Frontal cortex (tissue), 4 donors: Measurements from ENCODE around the gene USE1. TPM values are rescaled to one million over a fixed set of nuclear protein-coding genes. Genes with fewer than 3 reads are reported as not detected.

Source experiments
- DNase-seq, 2 donors: peaks; one replicate each; pipeline ENCODE4 v3.0.0; 2012; ENCODE audit warnings: low spot score in 2 of 2
- FAIRE-seq: peaks from 2 replicates; lab custom pipeline; 2012; peaks lifted over from hg19 to GRCh38; lab: Jason Lieb, UNC
- total RNA-seq: library from RNA; depleted of rRNA; stranded (reverse); fragments of >200 nt; gene quantifications from one replicate; pipeline ENCODE4 v1.2.3, GENCODE V29; 2014
- donor health status: control.
- donor health status: control.
- donor health status: control.

The USE1 gene
- total RNA-seq, 1 donor from 2014 or later, result 15.1 TPM

DNA sequence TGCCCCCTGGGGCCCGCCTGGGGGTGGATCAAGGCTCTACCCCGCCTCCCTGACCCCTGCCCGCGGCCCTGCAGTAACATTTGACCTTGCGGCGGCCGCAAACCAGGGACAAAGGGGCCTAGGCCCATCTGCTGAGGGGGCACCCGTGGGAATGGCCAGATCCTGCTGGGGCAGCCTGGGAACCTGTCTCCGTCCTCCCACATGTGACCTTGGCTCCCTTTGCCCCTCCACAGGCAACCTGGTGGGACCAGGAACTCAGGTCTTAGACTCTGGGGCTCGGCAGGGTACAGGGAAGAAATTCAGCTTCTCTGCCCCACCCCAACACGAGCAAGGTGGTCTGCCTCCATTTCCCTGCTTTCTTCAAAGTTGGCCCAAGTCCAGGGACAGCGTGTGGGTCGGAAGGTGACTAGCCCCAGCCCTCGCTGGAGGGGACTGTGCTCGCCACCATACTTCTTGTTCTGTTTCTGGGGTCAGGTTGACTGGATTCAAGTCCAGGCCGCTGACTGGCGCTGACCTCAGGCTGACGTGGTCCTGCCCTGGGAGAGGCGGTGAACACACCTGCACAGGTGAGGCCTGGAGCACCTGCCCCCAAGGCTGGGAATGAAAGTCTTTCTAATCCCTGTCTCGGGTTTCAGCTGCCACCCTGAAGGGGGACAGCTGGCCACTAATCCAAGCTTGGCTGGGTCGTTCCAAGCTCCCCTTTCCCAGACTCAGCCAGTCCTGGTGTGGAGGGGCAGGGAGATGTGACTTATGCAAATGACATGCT, 33.0 kb downstream of the USE1 start:
- no peak for FAIRE-seq

DNA sequence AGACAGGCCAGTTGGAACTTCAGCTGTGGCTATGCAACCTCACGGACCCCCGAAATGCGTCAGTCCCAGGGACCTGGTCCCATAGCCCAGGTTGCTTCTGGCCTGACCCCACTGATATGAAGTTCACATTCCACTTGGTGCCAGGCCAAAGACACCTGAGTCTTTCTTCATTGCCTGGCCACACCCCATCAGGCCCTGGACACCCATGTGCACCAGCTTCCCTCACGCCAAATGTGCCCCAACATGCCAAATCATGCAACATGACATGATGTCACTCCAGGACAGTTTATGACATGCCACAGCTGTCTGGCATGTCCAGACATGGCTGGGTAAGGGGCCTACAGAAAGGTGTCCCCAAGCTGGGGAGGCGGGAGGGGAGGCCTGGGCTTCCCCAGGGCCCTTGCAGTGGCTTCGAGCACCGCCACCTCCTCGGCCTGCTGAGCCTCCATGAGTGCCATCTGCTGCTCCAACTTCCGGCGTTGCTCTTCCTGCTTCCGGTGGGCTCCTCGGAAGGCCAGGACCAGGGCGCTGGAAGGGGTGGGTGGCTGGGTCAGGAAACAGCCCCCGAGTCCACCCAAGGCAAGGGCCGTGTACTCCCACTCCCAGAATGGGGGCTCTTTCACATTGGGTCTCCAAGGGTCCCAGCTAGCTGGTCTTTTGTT, 34.9 kb downstream of the USE1 start:
- DNase-seq (no peak), FAIRE-seq (no peak)

More for the DNA sequence above, 33.0 kb downstream of the USE1 start:
- DNase-seq, result no peak

DNA sequence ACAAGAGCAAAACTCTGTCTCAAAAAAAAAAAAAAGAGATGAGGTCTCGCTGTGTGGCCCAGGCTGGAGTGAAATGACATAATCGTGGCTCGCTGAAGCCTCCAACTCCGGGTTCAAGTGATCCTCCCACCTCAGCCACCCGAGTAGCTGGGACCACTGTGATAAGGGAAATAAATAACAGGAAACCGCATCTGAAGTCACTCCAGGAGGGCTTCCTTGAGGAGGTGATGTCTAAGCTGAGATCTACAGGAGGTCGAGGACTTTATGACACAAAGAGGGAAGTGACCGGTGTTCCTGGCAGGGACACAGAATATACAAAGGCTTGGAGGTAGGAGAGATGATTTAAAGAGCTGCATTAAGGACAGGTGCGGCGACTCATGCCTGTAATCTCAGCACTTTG, 39.5 kb downstream of the USE1 start:
- FAIRE-seq (no peak), DNase-seq (no peak)

DNA sequence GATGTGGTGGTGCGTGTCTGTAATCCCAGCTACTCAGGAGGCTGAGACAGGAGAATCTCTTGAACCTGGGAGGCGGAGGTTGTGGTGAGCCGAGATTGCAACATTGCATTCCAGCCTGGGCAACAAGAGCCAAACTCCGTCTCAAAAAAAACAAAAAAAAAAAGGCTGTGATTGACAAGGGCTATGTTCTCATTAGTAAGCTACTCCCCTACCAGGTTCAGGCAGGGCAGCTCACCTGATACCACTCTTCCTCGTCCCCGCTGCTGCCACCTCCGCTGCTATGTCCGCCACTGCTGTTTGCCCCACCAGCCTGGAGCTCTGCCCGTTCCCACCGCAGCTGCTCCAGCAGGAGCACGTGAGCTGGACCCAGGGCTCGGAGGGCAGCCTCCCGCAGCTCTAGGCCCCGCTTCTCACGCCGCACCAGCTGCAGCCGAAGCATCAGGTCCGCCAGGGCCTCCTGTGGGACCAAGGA, 40.0 kb downstream of the USE1 start:
- DNase-seq (no peak), FAIRE-seq (no peak)

DNA sequence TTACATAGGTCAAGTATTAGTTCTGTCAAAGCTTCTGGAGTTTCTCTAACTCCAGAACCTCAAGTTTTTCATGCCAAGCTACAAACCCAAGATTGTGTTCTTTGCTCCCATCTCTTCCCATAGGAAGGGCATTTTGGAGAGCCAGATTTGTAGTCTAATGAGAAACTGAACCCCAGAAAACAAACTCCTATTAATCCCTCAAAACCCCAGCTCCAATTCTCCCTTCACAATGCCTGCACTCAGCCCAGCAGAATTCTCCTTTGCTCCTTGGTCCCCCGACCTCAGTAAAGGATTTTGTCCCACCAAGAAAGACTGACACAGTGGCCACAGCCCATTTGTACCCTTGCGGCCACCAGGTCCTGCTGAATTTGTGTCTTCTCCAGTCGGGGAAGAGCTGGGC, 41.0 kb downstream of the USE1 start:
- DNase-seq (no peak), FAIRE-seq (no peak)

DNA sequence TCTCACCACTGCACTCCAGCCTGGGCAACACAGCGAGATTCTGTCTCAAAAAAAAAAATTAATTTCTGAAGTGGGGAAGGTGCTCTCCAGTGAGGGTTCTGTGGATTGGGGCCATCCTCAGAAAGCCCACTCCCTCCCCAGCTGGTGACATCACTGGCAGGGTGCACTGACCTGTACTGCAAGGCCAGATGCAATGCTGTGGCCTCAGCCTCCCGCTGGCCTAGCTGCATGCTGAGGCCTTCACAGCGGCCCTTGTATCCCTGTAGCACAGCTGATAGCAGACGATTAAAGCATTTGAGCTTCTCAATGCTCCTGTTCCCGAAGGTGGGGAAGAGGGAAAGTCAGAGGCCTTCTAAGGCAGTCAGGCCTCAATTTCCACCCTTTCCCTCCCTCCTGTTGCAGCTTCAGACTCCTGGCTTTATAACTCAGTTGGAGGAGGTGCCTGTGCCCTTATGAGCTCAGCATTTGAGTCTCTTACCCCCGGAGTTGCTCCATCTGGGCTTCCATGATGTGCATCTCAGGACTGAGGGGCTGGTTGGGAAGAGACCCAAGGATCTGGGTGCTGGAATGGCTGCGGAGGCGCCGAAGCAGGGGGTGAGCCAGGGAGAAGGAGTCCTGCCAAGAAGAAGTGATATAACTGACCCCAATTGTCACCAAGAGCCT, 44.1 kb downstream of the USE1 start:
- FAIRE-seq, result no peak
- DNase-seq, result no peak

DNA sequence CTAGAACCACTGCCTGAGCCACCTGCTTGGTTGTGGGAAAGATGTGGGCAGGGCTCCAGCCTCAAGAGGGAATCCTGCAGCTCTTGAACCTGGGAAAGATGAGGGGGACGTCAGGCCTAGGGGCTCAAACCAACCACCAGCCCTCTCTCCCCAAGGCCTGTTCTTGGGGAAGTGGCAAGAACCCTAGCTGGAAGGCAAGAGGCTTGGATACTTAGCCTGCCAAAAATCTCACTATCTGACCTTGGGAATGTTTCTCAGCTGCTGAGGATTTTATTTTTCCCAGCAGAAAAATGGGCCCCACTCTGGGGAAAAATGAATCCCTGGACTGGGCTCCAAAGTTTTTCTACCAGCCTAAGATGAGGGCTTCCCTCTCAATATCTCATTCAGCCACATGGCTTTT, 44.8 kb downstream of the USE1 start:
- no peak for FAIRE-seq
- no peak for DNase-seq

DNA sequence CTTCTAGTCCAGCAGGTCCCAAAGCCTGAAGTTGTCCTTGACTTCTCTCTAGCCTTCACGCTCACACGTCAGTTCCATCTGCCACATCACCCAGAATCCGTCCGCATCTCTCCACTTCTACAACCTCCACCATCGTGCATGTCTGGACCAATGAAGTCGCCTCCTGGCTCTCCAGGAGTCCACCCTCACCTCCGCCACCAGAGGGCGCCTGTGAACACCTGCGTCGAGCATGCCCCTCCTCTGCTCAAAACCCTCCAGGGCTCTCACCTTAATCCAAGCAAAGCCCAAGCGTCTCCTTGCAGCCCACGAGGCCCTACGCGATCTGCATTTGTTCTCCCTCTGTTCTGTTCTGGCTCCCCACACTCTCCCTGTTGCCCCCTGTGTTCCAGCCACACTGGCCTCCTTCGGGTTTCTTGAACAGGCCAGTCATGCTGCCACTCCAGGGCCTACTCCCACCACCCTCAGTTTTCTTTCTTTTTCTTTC, 45.7 kb downstream of the USE1 start:
- DNase-seq (peak in 1 of 2 donors; percentile 71), FAIRE-seq (no peak)

DNA sequence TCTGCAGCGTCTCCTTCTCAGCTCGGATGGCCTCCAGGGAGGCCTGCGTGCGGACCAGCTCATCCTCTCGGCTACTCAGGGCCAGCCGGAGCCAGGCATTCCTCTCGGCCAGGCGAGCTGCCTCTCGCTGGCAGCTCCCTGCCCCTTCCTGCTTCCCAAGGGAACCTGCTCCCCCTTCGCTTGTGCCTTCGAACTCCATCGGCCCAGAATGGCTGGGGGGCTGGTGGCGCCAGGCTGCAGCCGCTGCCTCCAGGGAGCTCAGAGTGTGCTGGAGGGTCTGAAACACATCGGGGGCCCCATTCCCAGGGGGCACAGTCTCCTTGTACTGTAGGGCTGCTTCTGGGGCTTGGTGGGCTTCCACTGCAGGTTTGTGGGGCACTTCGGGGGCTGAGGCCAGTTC, 47.4 kb downstream of the USE1 start:
- DNase-seq (no peak), FAIRE-seq (no peak)

DNA sequence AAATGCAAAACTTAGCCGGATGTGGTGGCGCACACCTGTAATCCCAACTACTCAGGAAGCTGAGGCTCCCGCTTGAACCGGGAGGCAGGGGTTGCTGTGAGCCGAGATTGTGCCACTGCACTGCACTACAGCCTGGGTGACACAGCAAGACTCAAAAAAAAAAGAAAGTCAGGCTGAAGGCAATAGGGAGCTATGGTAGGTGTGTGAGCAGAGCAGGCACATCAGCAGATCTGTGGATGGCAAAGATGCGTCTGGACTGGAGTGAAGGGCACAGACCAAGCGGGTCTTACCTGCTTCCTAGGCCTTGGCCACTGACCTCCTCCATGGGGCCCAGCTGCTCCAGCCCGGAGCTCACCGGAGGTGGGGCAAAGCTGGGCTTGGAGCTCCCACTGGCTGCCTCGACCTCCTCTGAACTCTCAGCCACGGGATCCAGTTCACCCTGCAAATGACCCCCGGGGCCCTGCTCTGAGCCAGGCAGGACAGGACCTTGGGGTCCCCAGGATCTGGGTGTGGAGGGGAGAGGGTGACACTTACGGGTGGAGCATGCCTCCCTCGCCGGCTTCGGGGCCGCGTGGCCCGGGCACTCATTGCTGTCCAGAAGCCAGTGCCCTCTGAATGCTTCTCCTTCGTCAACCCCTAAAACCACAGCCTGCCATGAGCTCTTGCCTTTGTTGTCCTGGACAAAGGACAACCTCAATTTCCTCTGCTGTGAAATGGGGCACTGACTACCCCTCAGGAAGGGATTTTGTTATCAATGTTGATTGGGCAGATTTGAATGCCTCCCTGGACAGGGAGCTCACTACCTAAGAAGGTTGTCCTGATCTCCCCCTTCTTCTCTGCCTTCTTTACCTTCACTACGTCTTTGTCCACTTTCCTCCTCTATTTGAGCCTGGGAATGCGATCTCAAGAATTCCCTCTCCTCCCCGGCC, 48.8 kb downstream of the USE1 start:
- DNase-seq, result no peak
- no peak for FAIRE-seq

DNA sequence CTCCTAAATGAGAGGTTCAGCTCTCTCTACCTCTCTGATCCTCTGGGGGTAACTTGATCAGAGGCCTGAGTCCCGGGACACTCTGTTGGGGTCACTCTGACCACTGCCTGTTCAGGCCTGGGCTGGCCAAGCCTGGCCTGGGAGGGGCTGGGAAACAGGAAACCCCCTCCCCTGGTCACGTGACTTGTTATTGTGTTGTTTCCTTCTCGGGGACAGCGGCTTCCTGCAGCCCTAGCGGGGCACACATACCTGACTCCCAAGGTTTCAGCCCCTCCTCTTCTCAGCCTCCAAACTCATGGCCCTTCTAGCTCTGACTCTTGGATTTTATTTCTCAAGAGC, 49.5 kb downstream of the USE1 start, which contains the start of gene USHBP1:
USHBP1 (minus strand) TSS at position 105 of the 339 bp plus-strand sequence. CDS start 446 bp downstream, outside the sequence.
- DNase-seq (no peak), FAIRE-seq (no peak)

DNA sequence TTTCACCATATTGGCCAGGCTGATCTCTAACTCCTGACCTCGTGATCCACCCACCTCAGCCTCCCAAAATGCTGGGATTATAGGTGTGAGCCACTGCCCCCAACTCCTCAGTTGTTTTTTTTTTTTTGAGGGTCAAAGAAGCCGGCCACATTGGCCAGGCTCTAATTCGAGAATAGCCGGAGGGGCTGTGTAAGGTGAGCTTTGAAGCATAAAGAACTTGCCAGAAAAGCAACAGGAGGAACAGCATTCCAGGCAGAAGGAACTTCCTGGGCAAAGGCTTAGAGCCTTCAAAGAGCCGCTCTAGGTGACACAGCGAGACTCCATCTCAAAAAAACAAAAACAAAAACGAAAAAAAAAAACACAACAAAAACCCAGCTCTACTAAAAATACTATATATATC, 50.9 kb downstream of the USE1 start:
- no peak for DNase-seq
- FAIRE-seq, result no peak

DNA sequence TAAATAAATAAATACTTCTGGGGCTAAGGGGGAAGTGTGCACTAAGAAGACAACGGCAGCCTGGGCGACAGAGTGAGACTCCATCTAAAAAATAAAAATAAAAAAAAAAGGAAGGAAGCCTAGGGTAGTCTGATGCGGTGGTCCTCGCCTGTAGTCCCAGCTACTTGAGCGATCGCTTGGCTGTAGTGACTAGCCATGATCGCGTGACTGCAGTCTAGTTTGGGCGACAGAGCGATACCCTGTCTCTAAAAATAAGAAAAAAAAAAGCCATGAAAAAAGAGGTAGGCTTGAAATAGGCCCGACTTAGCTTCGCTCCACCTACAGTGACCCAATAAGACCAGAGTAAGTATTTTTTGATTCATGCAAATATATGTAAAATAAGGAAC, 51.4 kb downstream of the USE1 start:
- DNase-seq, result no peak
- no peak for FAIRE-seq

DNA sequence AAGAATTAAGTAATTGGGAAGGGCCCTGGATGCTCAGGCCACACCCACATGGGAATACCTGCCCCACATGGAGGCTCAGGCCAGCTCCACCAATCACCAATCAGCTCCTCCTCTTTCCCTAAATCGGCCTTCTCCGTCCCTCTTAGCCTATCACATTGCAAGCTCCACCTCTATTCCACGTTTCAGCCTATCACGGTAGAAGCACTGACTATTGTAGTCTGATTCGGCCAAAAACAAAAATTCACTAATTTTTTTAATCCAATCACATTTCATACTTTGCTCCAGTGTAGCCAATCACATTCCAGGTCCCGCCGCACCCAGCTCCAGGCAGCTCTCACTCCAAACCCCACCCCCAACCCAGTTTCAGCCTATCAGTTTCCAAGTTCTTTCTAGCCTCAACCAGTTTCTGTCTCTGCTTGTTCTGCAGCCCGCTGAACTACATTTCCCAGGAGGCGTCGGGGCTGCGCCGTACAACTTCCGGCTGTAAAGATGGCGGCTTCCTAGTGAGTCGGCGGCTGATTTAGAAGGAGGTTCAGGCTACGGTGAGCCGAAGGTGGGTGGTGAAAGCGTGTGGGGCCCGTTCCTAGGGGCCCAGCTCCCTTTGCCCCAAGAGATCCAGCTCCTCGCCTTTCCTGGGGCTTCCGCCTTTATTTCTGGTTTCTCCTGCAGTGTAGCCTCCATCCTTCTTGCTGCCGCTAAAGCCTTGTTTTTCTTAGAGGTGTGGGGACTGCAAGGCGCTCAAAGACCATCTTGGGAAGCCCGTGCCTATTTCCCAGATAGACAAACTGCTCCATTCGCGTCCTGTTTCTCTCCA, 52.0 kb downstream of the USE1 start, which contains the start of gene BABAM1:
BABAM1 (plus strand) TSS at position 469 of the 814 bp plus-strand sequence. CDS start 1,364 bp downstream, outside the sequence.
- FAIRE-seq, result peak; percentile 99
- peak; percentile 97 to 98 for DNase-seq

DNA sequence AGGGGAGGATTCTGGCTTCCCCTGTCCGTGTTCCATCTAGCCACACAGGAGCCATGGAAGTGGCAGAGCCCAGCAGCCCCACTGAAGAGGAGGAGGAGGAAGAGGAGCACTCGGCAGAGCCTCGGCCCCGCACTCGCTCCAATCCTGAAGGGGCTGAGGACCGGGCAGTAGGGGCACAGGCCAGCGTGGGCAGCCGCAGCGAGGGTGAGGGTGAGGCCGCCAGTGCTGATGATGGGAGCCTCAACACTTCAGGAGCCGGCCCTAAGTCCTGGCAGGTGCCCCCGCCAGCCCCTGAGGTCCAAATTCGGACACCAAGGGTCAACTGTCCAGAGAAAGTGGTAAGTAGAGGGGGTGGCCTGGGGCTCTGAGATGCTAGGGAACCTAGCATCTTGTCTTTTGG, 53.6 kb downstream of the USE1 start:
- DNase-seq (no peak), FAIRE-seq (no peak)
